IMR-90 (cell line): ENCODE measurements around the gene ARRDC1. TPM values are rescaled to one million over a fixed set of nuclear protein-coding genes. Genes with fewer than 3 reads are reported as not detected.
"Not testable (repeated sequence)": the region's sequence is repeated elsewhere in the genome, so short reads cannot be mapped to it uniquely, and the experiment has no call there.

Experiments
- ATAC-seq: fragments of 200-7000 bp; cut with Tn5 transposase; 2 replicates; pipeline ENCODE4 v1.9.1; 2020; ENCODE audit warnings: low read depth, mild to moderate bottlenecking, moderate library complexity
- BruUV-seq: library from RNA; stranded (reverse); fragments of 400-500 nt; replicated peaks from 2 replicates; lab custom pipeline; 2021; lab: Mats Ljungman, UMichigan
- CTCF ChIA-PET: fragments of 300-600 bp; formaldehyde crosslinking; extraction: SDS; loops from one replicate; lab custom pipeline; 2021; ENCODE audit warnings: antibody characterized with exemption; lab: Yijun Ruan, JAX
- POLR2A ChIA-PET: fragments of 300-600 bp; sonication (Branson Sonifier 250); formaldehyde crosslinking; loops from one replicate; lab custom pipeline; 2022; ENCODE audit warnings: antibody characterized with exemption; ENCODE audit not compliant: unreplicated experiment; lab: Charles Lee
- DNase-seq: peaks from one replicate; pipeline ENCODE4 v3.0.0; 2013
- H2AFZ ChIP-seq: replicated peaks from 2 replicates; pipeline ENCODE3; 2013; ENCODE audit warnings: low read length, mild to moderate bottlenecking; ENCODE audit not compliant: poor library complexity
- H2AK5ac ChIP-seq: 2 replicates; pipeline ENCODE4 v1.6.1; 2013; ENCODE audit warnings: low read depth, low read length, inconsistent platforms
- H2AK9ac ChIP-seq: replicated peaks from 2 replicates; pipeline ENCODE3; 2013; ENCODE audit warnings: mild to moderate bottlenecking, low read depth, low read length, moderate library complexity; ENCODE audit not compliant: poor library complexity
- H2BK120ac ChIP-seq: 2 replicates; pipeline ENCODE4 v1.6.1; 2013; ENCODE audit warnings: low read depth, low read length, inconsistent platforms
- H2BK15ac ChIP-seq: 3 replicates; pipeline ENCODE4 v1.6.1; 2013; ENCODE audit warnings: low read depth, low read length, inconsistent platforms
- H2BK20ac ChIP-seq: 2 replicates; pipeline ENCODE4 v1.6.1; 2013; ENCODE audit warnings: low read depth, mild to moderate bottlenecking, inconsistent platforms, low read length, moderate library complexity
- H2BK5ac ChIP-seq: 2 replicates; pipeline ENCODE4 v1.6.1; 2013; ENCODE audit warnings: mild to moderate bottlenecking, low read depth, low read length, inconsistent platforms; ENCODE audit not compliant: poor library complexity, severe bottlenecking
- H3K14ac ChIP-seq: replicated peaks from 2 replicates; pipeline ENCODE4 v1.6.1; 2013; ENCODE audit warnings: low read depth, low read length, inconsistent platforms
- H3K18ac ChIP-seq: 2 replicates; pipeline ENCODE4 v1.6.1; 2013; ENCODE audit warnings: low read depth, low read length, control low read depth
- H3K23ac ChIP-seq: 2 replicates; pipeline ENCODE4 v1.6.1; 2013; ENCODE audit warnings: low read depth, low read length, inconsistent platforms
- H3K27ac ChIP-seq: 2 replicates; pipeline ENCODE4 v1.5.1; 2013; ENCODE audit warnings: mild to moderate bottlenecking, control low read depth, low read length; ENCODE audit not compliant: insufficient read depth
- H3K27me3 ChIP-seq: 2 replicates; pipeline ENCODE4 v1.6.1; 2013; ENCODE audit warnings: low read length; ENCODE audit not compliant: control insufficient read depth, insufficient read depth
- H3K36me3 ChIP-seq: 2 replicates; pipeline ENCODE4 v1.6.1; 2013; ENCODE audit warnings: low read length, mixed read lengths; ENCODE audit not compliant: control insufficient read depth, insufficient read depth
- H3K4ac ChIP-seq: 2 replicates; pipeline ENCODE4 v1.6.1; 2013; ENCODE audit warnings: low read depth, low read length, inconsistent platforms
- H3K4me1 ChIP-seq: 2 replicates; pipeline ENCODE4 v1.6.1; 2013; ENCODE audit warnings: low read length, mixed read lengths; ENCODE audit not compliant: control insufficient read depth, insufficient read depth
- H3K4me2 ChIP-seq: 2 replicates; pipeline ENCODE4 v1.6.1; 2013; ENCODE audit warnings: low read depth, mild to moderate bottlenecking, control low read depth, low read length, moderate library complexity
- H3K4me3 ChIP-seq: 2 replicates; pipeline ENCODE4 v1.5.1; 2013; ENCODE audit warnings: low read depth, mild to moderate bottlenecking, control low read depth, low read length, moderate library complexity; ENCODE audit not compliant: insufficient read depth
- H3K56ac ChIP-seq: 2 replicates; pipeline ENCODE4 v1.6.1; 2013; ENCODE audit warnings: low read length, inconsistent platforms; ENCODE audit not compliant: insufficient read depth; ENCODE audit errors: extremely low read depth
- H3K79me1 ChIP-seq, 2 experiments: 2 replicates each; pipeline ENCODE4 v1.6.1; 2013; ENCODE audit warnings: low read length in 2 of 2, inconsistent platforms in 1 of 2, low read depth in 1 of 2
- H3K9ac ChIP-seq: 2 replicates; pipeline ENCODE4 v1.6.1; 2013; ENCODE audit warnings: low read depth, low read length, control low read depth
- H3K9me1 ChIP-seq: 2 replicates; pipeline ENCODE4 v1.6.1; 2013; ENCODE audit warnings: low read length, inconsistent platforms; ENCODE audit not compliant: insufficient read depth
- H3K9me3 ChIP-seq: 2 replicates; pipeline ENCODE4 v1.6.1; 2013; ENCODE audit warnings: low read length; ENCODE audit not compliant: control insufficient read depth, insufficient read depth
- H4K20me1 ChIP-seq: 2 replicates; pipeline ENCODE4 v1.6.1; 2013; ENCODE audit warnings: low read length, inconsistent platforms; ENCODE audit not compliant: insufficient read depth
- H4K5ac ChIP-seq: 2 replicates; pipeline ENCODE4 v1.6.1; 2013; ENCODE audit warnings: mild to moderate bottlenecking, low read depth, low read length, control low read depth
- H4K8ac ChIP-seq, 2 experiments: 2 replicates each; pipeline ENCODE4 v1.6.1; 2013; ENCODE audit warnings: low read depth in 2 of 2, low read length in 2 of 2, control low read depth in 1 of 2, inconsistent platforms in 1 of 2
- H4K91ac ChIP-seq: 2 replicates; pipeline ENCODE4 v1.6.1; 2013; ENCODE audit warnings: low read depth, low read length, inconsistent platforms; ENCODE audit not compliant: insufficient read depth
- WGBS, 2 experiments: methylation state at CpG; one replicate each; pipeline versions ENCODE4 v1.1.5 to v1.1.7; 2013; ENCODE audit warnings: missing lambda C conversion rate in 2 of 2; ENCODE audit not compliant: insufficient read length in 1 of 2; ENCODE audit errors: extremely low coverage in 2 of 2; 5-methylcytosine and 5-hydroxymethylcytosine counted together
- dilution Hi-C: fragments of 300-500 bp; cut with HindIII; formaldehyde crosslinking; loops from one replicate; pipeline ENCODE4 v1.14.3; 2018; ENCODE audit warnings: low sequenced_read_pairs; ENCODE audit not compliant: unreplicated experiment
- in situ Hi-C: fragments of 300-500 bp; cut with MboI; formaldehyde crosslinking; loops from 3 replicates; pipeline ENCODE4 v1.14.3; 2019; ENCODE audit warnings: low sequenced_read_pairs, inconsistent platforms, mixed read lengths
- intact Hi-C: fragments of 100-400 bp; cut with micrococcal nuclease; formaldehyde crosslinking; loops from 2 replicates; pipeline ENCODE4 v1.10.0; 2022
- polyA plus RNA-seq, 3 experiments: library from polyadenylated mRNA; depleted of rRNA; stranded (reverse); fragments of >200 nt; gene quantifications; 2 replicates each; pipeline ENCODE4 v1.2.3, GENCODE V29; 2012; ENCODE audit warnings: low replicate concordance in 1 of 3
- total RNA-seq: library from RNA; depleted of rRNA; stranded (reverse); fragments of >200 nt; gene quantifications from 2 replicates; pipeline ENCODE4 v1.2.3, GENCODE V29; 2012

Gene ARRDC1
- total and polyA plus RNA-seq, 2 of the 4 experiments (the other 2 are of a cell fraction): 7.7 to 41.4 TPM

DNA sequence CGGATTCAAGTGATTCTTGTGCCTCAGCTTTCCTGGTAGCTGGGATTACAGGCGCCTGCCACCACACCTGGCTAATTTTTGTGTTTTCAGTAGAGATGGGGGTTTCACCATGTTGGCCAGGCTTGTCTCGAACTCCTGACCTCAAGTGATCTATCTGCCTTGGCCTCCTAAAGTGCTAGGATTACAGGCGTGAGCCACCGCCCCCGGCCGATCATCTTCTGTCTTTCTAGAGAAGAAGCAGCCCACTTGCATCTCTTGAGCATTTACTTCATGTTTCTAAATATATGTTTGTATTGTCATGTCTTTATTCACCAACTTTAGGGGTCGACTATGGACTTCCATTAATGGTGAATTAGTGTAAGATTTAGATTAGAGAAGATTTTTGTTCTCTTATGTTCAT is 16.7 kb downstream of the ARRDC1 start:
- CTCF ChIA-PET, H2BK15ac ChIP-seq, in situ Hi-C loops, BruUV-seq, H3K14ac ChIP-seq, H4K91ac ChIP-seq, H3K9me3 ChIP-seq, H4K5ac ChIP-seq, H3K4me3 ChIP-seq, H2BK20ac ChIP-seq, H2AFZ ChIP-seq, DNase-seq, H3K4me2 ChIP-seq, H3K56ac ChIP-seq, H3K18ac ChIP-seq, POLR2A ChIA-PET, H3K36me3 ChIP-seq, H3K4ac ChIP-seq, H2BK120ac ChIP-seq, H2AK5ac ChIP-seq, H2AK9ac ChIP-seq, H3K23ac ChIP-seq, intact Hi-C loops, H3K9ac ChIP-seq, dilution Hi-C loops, H4K8ac ChIP-seq, H2BK5ac ChIP-seq, H3K27me3 ChIP-seq, H3K27ac ChIP-seq, ATAC-seq: not testable (repeated sequence)
- Histone ChIP-seq H3K79me1 (peaks cover 19 to 71% of the 10 kb centered on the region in 2 experiments), H4K20me1 (peaks cover 74% of the 10 kb centered on the region), H3K4me1 (peaks cover 11% of the 10 kb centered on the region), H3K9me1 (peaks cover 14% of the 10 kb centered on the region)
- 92% methylated on average over 2 of the region's 8 CpGs; no CpG with 5 or more reads in 1 of the 2 experiments for WGBS, 2 experiments
